A549 (cell line): ENCODE measurements around the gene WDSUB1.

Source experiments
- FOSB ChIP-seq: fragments of 250-450 bp; sonication (Bioruptor Pico); IDR thresholded peaks from 2 replicates; pipeline ENCODE4 v1.5.0; 2020; ENCODE audit warnings: mild to moderate bottlenecking, moderate library complexity
- FOSL2 ChIP-seq, 2 experiments: fragments of 450-650 bp in 1 of 2; fragments of >200 bp in 1 of 2; sonication (Bioruptor Twin) in 1 of 2; formaldehyde crosslinking; IDR thresholded peaks; 2 replicates each; pipeline versions ENCODE4 v1.5.0 to v1.6.1; 2016 to 2020; ENCODE audit warnings: mild to moderate bottlenecking in 1 of 2, moderate library complexity in 1 of 2
- HDAC2 ChIP-seq: fragments of 200-600 bp; sonication (generic); IDR thresholded peaks from 2 replicates; pipeline ENCODE4 v1.6.1; 2016
- HOXA7 ChIP-seq: fragments of 250-450 bp; sonication (Bioruptor Pico); IDR thresholded peaks from 2 replicates; pipeline ENCODE4 v1.5.0; 2020; ENCODE audit warnings: mild to moderate bottlenecking, moderate library complexity
- PHF8 ChIP-seq: fragments of 200-600 bp; sonication (generic); IDR thresholded peaks from 2 replicates; pipeline ENCODE4 v1.6.1; 2016; ENCODE audit warnings: low read depth, mild to moderate bottlenecking, antibody characterized with exemption, moderate library complexity, borderline replicate concordance
- RFX5 ChIP-seq: fragments of 450-650 bp; IDR thresholded peaks from 2 replicates; pipeline ENCODE4 v1.7.1; 2014; ENCODE audit warnings: antibody characterized with exemption, mild to moderate bottlenecking, moderate library complexity
- SMC3 ChIP-seq: fragments of >200 bp; sonication (Bioruptor Twin); formaldehyde crosslinking; IDR thresholded peaks from 3 replicates; pipeline ENCODE4 v1.6.1; 2018; ENCODE audit warnings: inconsistent platforms
- USF2 ChIP-seq: fragments of 450-650 bp; IDR thresholded peaks from 2 replicates; pipeline ENCODE4 v1.6.1; 2014; ENCODE audit warnings: antibody characterized with exemption
- TF ChIP-seq, protein P1 (sequence below): fragments of >200 bp; sonication (Bioruptor Twin); formaldehyde crosslinking; IDR thresholded peaks from 3 replicates; pipeline ENCODE4 v1.5.1; 2016
- TF ChIP-seq, protein P2 (sequence below): IDR thresholded peaks from 2 replicates; pipeline ENCODE4 v1.6.1; 2012

DNA sequence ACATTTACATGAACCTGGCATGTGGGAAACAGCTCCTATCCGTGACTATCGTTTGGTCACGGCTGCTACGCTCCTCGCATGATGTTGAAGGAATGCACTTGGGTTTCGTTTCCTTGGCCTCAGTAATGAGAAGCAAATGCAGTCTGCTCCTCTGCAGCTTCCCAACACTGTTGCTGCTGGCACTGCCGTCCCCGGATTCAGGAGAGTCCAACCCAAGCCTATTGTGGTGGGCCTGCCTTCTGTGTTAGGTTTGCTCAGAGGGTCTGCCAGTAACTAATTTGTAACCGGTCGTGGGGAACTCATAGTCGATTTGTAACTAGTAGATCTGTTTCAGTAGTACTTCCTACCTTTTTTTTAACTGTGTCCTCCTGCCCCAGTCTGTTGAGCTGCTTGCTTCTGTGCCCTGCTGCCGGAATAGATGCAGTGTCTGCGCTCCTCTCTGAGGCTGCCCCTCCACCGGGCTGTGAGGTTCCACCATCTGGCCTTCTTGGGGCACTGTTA is 58.4 kb downstream of the WDSUB1 start:
- TF ChIP-seq PHF8: no peak
- TF ChIP-seq SMC3: no peak
- no peak for TF ChIP-seq FOSB (CRISPR knock-in tag)
- TF ChIP-seq, protein P1, sequence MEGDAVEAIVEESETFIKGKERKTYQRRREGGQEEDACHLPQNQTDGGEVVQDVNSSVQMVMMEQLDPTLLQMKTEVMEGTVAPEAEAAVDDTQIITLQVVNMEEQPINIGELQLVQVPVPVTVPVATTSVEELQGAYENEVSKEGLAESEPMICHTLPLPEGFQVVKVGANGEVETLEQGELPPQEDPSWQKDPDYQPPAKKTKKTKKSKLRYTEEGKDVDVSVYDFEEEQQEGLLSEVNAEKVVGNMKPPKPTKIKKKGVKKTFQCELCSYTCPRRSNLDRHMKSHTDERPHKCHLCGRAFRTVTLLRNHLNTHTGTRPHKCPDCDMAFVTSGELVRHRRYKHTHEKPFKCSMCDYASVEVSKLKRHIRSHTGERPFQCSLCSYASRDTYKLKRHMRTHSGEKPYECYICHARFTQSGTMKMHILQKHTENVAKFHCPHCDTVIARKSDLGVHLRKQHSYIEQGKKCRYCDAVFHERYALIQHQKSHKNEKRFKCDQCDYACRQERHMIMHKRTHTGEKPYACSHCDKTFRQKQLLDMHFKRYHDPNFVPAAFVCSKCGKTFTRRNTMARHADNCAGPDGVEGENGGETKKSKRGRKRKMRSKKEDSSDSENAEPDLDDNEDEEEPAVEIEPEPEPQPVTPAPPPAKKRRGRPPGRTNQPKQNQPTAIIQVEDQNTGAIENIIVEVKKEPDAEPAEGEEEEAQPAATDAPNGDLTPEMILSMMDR: no peak
- no peak for TF ChIP-seq HDAC2
- no peak for TF ChIP-seq USF2
- no peak for TF ChIP-seq HOXA7
- TF ChIP-seq RFX5: no peak
- TF ChIP-seq, protein P2, sequence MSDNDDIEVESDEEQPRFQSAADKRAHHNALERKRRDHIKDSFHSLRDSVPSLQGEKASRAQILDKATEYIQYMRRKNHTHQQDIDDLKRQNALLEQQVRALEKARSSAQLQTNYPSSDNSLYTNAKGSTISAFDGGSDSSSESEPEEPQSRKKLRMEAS: no peak
- TF ChIP-seq FOSL2 (IDR thresholded peaks at IDR 0.05): no peak
- no peak for TF ChIP-seq FOSL2 (CRISPR knock-in tag; IDR thresholded peaks at IDR 0.05)
